Body of pancreas (tissue), 4 donors: ENCODE measurements around the gene MB21D2. TPM values are rescaled to one million over a fixed set of nuclear protein-coding genes. Genes with fewer than 3 reads are reported as not detected.
"Not testable (repeated sequence)": the region's sequence is repeated elsewhere in the genome, so short reads cannot be mapped to it uniquely, and the experiment has no call there.

Experiments
- ATAC-seq: fragments of 150-250 bp; one replicate; pipeline ENCODE4 v1.9.1; 2016
- DNase-seq, 4 donors: peaks; one replicate each; pipeline ENCODE4 v3.0.0-alpha.2; 2019
- H3K27ac ChIP-seq, 4 donors: fragments of 200-600 bp; sonication (generic); 1 replicate in 3 of 4; 2 replicates in 1 of 4; pipeline versions ENCODE4 v1.5.1 to v1.6.1; 2016 to 2019; ENCODE audit warnings: mild to moderate bottlenecking in 1 of 4, mixed read lengths in 1 of 4, moderate library complexity in 1 of 4
- H3K27me3 ChIP-seq, 2 donors: fragments of 200-600 bp; sonication (generic); one replicate each; pipeline ENCODE4 v1.6.0; 2016; ENCODE audit warnings: mild to moderate bottlenecking in 1 of 2
- H3K36me3 ChIP-seq, 2 donors: fragments of 200-600 bp; sonication (generic); replicated peaks in 1 of 2; 2 replicates each; pipeline ENCODE4 v1.5.1; 2016; ENCODE audit warnings: low read depth in 2 of 2; ENCODE audit not compliant: insufficient read depth in 1 of 2
- H3K4me1 ChIP-seq: fragments of 200-600 bp; sonication (generic); one replicate; pipeline ENCODE4 v1.6.0; 2016
- H3K4me3 ChIP-seq, 2 donors: fragments of 200-600 bp; sonication (generic); 1 replicate in 1 of 2; 2 replicates in 1 of 2; pipeline ENCODE4 v1.5.1; 2016 to 2019
- H3K9me3 ChIP-seq, 3 donors: fragments of 200-600 bp; sonication (generic); 1 replicate in 2 of 3; 2 replicates in 1 of 3; pipeline ENCODE4 v1.5.1; 2016
- CTCF ChIP-seq, 7 experiments: fragments of 450-650 bp in 4 of 7; fragments of 200-600 bp in 3 of 7; sonication (generic) in 3 of 7; IDR thresholded peaks; one replicate each; pipeline ENCODE4 v1.5.1; 2016 to 2019; ENCODE audit warnings: antibody characterized with exemption in 7 of 7
- POLR2A ChIP-seq, 3 donors: fragments of 450-650 bp; IDR thresholded peaks; one replicate each; pipeline ENCODE4 v1.6.1; 2016; ENCODE audit warnings: antibody characterized with exemption in 3 of 3, mild to moderate bottlenecking in 2 of 3
- WGBS, 2 donors: methylation state at CpG; one replicate each; pipeline ENCODE4 v1.1.5; 2017; 5-methylcytosine and 5-hydroxymethylcytosine counted together
- intact Hi-C: fragments of 100-400 bp; cut with DNase I; formaldehyde crosslinking; loops from one replicate; pipeline ENCODE4 v1.15.1; 2023
- total RNA-seq, 2 donors: library from RNA; depleted of rRNA; stranded (reverse); fragments of >200 nt; gene quantifications; one replicate each; pipeline ENCODE4 v1.1.0, GENCODE V29; 2016

MB21D2 gene
- total RNA-seq, 2 donors from 2014 or later, result 0.66 to 1.8 TPM

- DNase-seq, result peak; percentile 86 to 91 (median 89)
- Histone ChIP-seq H3K27me3 (no peaks in the 10 kb centered on the region), H3K4me3 (no peak overlapping the region), H3K36me3 (no peaks in the 10 kb centered on the region), H3K27ac (peak overlapping the region in 3 of 4 donors; percentile 22 to 44 (median 23)), H3K4me1 (peaks cover 22% of the 10 kb centered on the region), H3K9me3 (no peaks in the 10 kb centered on the region)
- TF ChIP-seq CTCF (IDR thresholded peaks at IDR 0.05) (no peak), POLR2A (IDR thresholded peaks at IDR 0.05) (no peak)
- intact Hi-C loops, result no loop called here
- 8 to 14% methylated on average over 5 of the region's 5 CpGs for WGBS, 2 donors
- ATAC-seq, result peak; percentile 96
Measured at GRCh38 chr3:192851821-192852372, 65.8 kb downstream of the MB21D2 start.

GRCh38 chr3:192850451-192850981 is 67.1 kb downstream of the MB21D2 start:
- Histone ChIP-seq H3K4me1 (peaks cover 22% of the 10 kb centered on the region), H3K36me3 (no peaks in the 10 kb centered on the region), H3K27me3 (no peaks in the 10 kb centered on the region), H3K27ac (no peak overlapping the region), H3K9me3 (no peaks in the 10 kb centered on the region), H3K4me3 (no peak overlapping the region)
- no peak for TF ChIP-seq CTCF (IDR thresholded peaks at IDR 0.05)
- TF ChIP-seq POLR2A (IDR thresholded peaks at IDR 0.05), result no peak
- 90% methylated on average over 13 to 14 of the region's 14 CpGs for WGBS, 2 donors
- DNase-seq (no peak), ATAC-seq (no peak)
- intact Hi-C loops, result no loop called here

GRCh38 chr3:192849821-192850220 is 67.8 kb downstream of the MB21D2 start:
- WGBS, 2 donors, result 93 to 95% methylated on average over 9 to 11 of the region's 11 CpGs
- intact Hi-C loops, ATAC-seq, H3K27ac ChIP-seq, H3K4me3 ChIP-seq, DNase-seq, H3K9me3 ChIP-seq, H3K27me3 ChIP-seq, H3K36me3 ChIP-seq: not testable (repeated sequence)
- peaks cover 22% of the 10 kb centered on the region for H3K4me1 ChIP-seq

GRCh38 chr3:192848371-192849233 is 69.1 kb downstream of the MB21D2 start:
- H3K27ac ChIP-seq, result no peak overlapping the region
- H3K4me3 ChIP-seq, result no peak overlapping the region
- TF ChIP-seq CTCF (IDR thresholded peaks at IDR 0.05) (no peak), POLR2A (IDR thresholded peaks at IDR 0.05) (no peak)
- intact Hi-C loops, result no loop called here
- DNase-seq, result no peak
- ATAC-seq, result no peak
- H3K36me3 ChIP-seq, result no peaks in the 10 kb centered on the region
- no peaks in the 10 kb centered on the region for H3K9me3 ChIP-seq
- 88 to 93% methylated on average over 11 of the region's 11 CpGs for WGBS, 2 donors
- no peaks in the 10 kb centered on the region for H3K27me3 ChIP-seq
- peaks cover 22% of the 10 kb centered on the region for H3K4me1 ChIP-seq

GRCh38 chr3:192847941-192848340 is 69.7 kb downstream of the MB21D2 start:
- intact Hi-C loops, result no loop called here
- Histone ChIP-seq H3K4me3 (no peak overlapping the region), H3K27ac (no peak overlapping the region), H3K4me1 (peaks cover 21% of the 10 kb centered on the region), H3K36me3 (no peaks in the 10 kb centered on the region), H3K27me3 (no peaks in the 10 kb centered on the region), H3K9me3 (no peaks in the 10 kb centered on the region)
- no peak for DNase-seq
- TF ChIP-seq CTCF (IDR thresholded peaks at IDR 0.05), result no peak
- no peak for TF ChIP-seq POLR2A (IDR thresholded peaks at IDR 0.05)
- ATAC-seq, result no peak
- 56 to 66% methylated on average over 3 of the region's 3 CpGs for WGBS, 2 donors
